Stimulated activated naive CD8-positive, alpha-beta T cell treated with anti-CD3 and anti-CD28 coated beads, Interleukin-15, Interleukin-2, amounts not matched to agents 100 U/mL and 50 U/mL, for 24 hours (primary cell): ENCODE data around the gene ASB2.

Experiments used
- ATAC-seq: fragments of 150-1000 bp; cut with Tn5 transposase; one replicate; pipeline ENCODE4 v1.10.0; 2021
- DNase-seq: peaks from one replicate; pipeline ENCODE4 v3.0.0; 2021

The ASB2 gene

DNA sequence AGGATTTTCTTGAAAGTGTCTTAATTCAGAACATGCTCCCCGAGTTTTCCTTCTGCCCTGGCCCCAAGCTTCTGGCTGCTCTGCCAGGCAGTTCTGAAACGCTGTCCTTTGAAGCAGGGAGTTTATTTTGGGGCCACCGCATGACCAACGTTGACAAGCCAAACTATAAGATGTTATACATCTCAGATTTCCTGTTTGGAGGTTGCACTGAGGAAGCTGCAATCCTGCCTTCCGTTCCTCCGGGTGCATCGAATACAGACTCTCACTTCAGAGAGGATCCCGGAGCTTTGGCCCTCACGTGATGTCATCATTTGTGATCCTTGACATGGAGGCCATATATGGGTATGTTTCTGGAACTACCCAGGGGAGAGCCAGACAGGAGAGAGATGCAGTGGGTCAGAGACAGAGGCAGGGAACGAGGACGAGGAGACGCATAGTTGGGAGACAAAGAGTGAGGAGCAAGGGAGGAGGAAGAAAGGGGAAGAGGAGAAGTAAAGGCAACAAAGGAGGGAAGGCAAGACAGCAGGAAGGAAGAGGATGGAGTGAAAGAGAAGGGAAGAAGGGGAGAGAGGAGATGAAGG, at the start of gene ASB2:
ASB2 (minus strand) TSS at position 94 of the 581 bp plus-strand sequence. CDS start 12,031 bp downstream, outside the sequence.
- no peak for ATAC-seq
- DNase-seq: no peak

DNA sequence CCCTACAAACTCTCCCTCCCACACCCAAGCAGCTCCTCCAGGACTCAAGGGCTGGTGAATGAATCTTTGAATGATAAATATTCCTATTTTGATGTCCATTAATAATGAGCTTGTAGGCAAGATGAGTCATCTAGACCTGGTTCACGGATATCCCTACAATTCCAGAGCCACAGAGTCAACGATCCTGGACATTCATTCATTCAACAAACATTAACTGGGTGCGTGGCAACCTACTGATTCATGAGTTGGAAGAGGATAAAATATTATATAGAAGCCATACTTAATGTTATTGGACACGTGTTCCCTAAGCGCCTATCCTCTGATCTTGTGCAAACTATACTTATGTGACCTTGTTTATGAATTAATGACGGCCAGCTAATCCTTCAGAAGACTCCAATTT, 49.4 kb upstream of the ASB2 start:
- DNase-seq: no peak
- no peak for ATAC-seq

DNA sequence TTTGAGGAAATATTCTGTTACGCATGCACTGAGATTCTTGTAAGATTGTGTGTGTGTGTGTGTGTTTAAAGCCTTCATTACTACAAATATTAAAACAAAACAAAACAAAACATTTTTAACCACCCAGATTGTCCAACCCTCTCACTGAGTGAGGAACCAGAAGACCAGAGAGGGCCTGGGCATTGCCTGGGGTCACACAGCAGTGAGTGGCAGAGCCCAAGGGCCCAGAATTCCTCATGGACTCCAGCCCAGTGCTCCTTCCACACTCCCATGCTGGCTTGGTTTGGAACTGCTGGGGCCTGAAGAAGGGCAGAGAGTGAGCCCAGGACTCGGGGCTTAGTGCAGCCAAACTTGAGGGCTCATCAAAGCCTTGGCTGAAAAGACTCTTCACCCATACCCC, 48.2 kb upstream of the ASB2 start:
- DNase-seq: no peak
- no peak for ATAC-seq

DNA sequence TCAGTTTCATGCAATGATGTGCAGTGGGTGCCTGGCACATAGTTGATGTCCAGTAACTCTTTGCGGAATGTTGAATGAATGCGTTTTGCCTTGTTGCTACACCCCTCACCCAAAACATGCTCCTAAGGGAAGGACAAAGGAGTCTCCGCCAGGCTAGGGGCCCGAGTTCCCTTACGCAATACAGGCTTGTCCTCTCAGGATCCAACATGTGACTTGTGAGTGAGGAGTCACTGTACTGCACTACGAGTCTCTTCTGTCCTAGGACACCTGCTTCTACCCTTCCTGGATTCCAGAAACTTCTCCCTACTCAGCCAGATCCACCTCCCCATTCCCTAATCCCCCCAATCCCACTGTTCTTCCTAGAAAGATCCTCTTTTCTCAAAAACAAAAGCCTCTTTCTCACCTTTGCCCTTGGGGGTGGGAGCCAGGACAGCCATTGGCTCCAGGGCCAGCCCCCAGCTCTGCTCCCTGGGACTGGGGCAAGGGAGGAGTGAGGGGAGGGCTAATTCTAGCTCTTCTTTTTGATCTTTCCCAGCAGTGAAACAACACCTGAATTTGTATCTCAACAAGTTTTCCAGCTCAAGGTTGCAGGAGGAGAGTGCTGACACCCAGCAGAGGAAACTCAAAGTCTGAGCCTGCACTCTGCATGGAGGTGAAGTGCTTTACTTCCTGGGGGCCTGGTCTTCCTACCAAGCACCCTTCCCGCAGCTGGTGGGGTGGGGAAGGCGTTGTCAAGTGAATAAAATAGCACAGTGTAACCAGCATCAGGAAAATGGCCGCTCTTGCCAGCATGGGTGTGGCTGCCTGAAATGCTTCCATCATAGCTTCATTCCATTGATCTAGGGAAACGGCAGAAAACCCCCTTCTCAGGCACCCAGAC, 46.4 kb upstream of the ASB2 start:
- ATAC-seq: no peak
- no peak for DNase-seq

DNA sequence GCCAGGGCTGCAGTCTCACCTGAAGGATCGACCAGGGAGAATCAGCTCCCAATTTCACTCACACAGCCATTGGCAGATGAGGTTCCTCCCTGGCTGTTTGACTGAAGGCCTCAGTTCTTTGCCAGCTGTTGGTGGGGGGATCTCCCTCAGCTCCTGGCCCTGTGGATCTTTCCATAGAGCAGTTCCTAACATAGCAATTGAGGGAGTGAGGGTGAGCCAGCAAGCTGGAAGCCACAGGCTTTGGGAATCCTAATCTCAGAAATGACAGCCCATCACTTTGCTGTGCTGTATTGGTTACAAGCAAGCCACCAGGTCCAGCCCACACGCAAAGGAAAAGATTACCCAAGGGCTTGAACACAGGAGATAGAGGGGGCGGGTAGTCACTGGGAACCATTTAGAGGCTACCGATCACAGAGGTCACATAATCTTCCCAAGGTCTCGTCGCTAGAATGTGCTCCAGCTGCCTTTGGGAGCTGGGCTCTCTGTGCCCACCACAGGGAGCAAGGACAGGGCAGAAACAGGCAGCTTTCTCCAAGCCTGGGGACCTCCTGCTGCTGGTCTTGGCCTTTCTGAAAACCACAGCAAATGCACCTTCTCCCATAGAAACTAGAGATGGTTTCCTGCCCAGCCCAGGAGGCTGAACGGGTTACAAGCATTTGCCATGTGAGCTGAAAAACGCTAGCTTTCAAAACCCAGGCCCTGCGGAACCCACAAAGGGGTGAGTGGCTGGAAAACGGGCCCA, 45.2 kb upstream of the ASB2 start:
- DNase-seq: peak; percentile 53
- ATAC-seq: peak; percentile 66

- DNase-seq (no peak), ATAC-seq (peak; percentile 51)
Measured at GRCh38 chr14:94021001-94021400, 44.6 kb upstream of the ASB2 start.

DNA sequence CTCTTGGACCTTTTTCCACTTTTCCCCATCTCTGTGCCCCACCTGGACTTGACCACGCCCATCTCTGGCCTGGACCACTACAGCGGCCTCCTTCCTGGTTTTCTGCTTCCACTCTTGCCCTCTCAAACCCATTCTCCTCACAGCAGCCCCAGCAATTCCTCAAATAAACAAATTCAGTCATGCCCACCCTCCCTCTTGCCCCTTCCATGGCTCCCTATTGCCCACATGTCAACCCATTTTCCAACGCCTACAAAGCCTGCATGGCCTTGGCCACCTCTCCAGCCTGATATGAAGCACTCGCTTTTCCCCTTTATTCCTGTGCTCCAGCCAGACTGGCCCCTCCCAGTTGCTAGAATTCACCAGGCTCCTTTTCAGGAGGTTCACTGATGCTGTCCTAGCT, 43.9 kb upstream of the ASB2 start:
- DNase-seq: no peak

DNA sequence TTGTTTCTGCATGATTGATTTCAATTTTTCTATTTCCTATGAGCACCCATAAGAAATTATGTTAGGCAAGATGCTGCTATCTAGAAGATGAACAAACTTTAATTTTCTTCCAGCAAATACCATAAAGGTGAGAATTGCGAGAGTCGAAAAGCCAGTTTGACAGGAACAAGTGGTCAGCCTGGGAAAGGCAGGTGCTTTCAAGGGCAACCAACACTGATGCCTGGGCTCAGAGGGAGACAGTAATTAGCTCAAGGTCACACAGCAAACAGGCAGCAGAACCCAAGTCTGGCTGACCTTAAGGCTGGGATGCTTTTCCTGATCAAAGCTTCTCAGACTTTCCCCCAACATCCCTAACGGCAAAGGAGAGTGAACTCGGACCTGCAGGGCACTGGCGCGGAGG, 43.0 kb upstream of the ASB2 start:
- ATAC-seq (no peak), DNase-seq (no peak)

More for the DNA sequence above, 43.9 kb upstream of the ASB2 start:
- no peak for ATAC-seq

GRCh38 chr14:94018308-94018707, 41.9 kb upstream of the ASB2 start:
- DNase-seq (no peak), ATAC-seq (no peak)

- no peak for ATAC-seq
- no peak for DNase-seq
Measured at GRCh38 chr14:94016446-94016976, 40.1 kb upstream of the ASB2 start.

DNA sequence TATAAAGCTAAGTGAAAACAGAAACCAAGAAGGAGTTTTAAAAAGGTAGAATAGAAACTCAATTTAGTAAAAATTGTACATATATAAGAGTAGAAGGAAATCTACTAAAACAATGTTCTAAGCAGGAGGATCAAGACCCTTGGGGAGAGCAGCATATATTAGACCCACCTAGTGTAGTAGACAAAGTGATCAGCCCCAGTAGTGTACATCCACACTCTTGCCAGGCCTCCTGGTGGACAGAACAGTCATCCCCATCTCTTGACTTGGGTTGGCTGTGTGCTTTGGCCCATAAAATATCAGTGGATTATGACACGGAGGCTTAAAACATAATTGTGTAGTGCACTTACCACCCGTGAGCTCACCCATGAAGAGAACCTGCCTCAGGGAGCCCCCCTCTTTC, 38.9 kb upstream of the ASB2 start:
- DNase-seq: no peak
- ATAC-seq: no peak

DNA sequence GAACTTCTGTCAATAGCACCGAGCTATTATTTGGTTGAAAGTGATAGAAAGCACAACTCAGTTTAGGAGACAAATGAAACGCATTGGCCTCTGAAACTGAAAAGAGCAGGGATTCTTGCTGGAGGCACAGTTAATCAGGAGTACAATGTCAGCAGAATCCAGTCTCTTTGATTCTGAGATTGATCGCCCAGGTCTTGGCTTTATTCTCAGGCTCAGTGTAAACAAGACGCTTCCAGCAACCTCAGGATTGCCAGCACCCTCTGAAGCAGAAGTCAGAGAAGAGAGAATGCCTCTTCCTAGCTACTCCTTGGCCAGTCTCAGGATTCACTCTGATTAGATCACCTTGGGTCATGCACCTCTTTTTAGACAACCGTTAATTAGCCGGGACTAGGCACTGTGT, 38.0 kb upstream of the ASB2 start:
- no peak for DNase-seq
- ATAC-seq: no peak

GRCh38 chr14:94011795-94012194, 35.4 kb upstream of the ASB2 start:
- no peak for DNase-seq
- no peak for ATAC-seq

DNA sequence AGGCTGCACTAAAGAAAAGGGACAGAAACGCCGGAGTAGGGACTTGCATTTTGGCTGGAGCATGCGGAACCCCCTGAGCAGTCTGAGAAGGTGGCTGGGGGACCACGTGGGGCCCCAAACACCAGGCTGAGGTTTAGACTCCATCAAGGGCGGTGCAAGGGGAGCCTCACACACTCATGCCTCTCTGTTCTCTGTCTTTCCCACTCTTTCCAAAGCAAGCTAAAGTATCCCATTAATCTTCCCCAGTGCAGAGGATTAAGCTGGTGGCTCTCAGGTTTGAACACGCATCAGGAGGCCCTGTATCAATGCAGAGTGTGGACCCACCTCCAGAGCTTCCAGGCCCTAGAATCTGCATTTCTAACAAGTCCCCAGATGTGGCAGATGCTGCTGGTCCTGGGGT, 34.3 kb upstream of the ASB2 start:
- DNase-seq (no peak), ATAC-seq (no peak)

GRCh38 chr14:94009767-94010166, 33.4 kb upstream of the ASB2 start:
- ATAC-seq: peak; percentile 57

GRCh38 chr14:94008234-94008633, 31.9 kb upstream of the ASB2 start:
- DNase-seq: no peak
- ATAC-seq: peak; percentile 58

More at GRCh38 chr14:94009767-94010166, 33.4 kb upstream of the ASB2 start:
- no peak for DNase-seq

DNA sequence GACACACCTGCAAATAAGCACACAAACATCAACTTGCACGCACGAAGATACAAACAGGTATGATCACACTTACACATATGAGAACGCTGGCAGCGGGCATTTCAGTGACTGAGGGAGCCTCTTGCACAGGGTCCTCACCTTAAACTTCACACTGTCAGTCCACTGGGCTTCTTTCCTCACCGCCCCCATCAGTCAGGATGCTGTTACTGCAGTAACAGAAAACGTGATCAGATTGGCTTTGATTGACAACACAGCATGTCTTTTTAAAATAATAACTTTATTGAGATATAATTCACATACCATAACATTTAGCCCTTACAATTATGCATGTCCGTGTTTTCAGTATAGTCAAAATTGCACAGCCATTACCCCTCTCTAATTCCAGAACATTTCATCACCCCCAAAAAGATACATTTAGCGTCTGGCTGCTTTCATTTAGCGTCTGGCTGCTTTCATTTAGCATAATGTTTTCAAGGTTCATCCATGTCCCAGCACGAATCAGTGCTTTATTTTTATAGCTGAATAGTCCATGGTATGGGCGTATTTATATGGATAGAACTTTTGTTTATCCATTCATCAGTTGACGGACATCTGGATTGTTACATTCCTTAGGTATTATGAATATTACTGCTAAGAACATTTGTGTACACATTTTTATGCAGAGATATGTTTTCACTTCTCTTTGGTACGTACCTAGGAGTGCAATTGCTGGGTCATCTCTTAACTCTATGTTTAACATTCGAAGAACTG, 29.1 kb upstream of the ASB2 start:
- no peak for ATAC-seq
- peak; percentile 31 for DNase-seq

DNA sequence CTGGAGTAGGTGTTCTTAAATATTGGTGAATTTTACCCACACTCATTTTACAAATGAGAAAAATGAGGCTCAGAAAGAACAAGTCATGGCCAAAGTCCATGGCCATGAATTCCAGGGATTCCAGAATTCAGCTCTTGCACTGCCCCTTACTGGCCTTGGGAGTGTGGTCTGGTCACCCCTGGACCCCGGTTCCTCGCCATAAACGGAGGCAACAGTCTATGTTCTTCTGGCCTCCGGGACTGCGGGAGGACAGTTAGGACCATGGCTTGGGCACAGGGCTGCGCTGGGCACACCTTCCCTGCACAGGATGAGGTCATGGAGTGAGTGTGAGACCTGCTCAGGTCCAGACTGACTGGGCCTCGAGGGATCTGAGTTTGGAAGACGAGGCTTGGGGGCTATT, 27.6 kb upstream of the ASB2 start:
- ATAC-seq (no peak), DNase-seq (no peak)

- DNase-seq (no peak), ATAC-seq (no peak)
Measured at GRCh38 chr14:94003397-94003796, 27.0 kb upstream of the ASB2 start.

- ATAC-seq: peak; percentile 61
- peak; percentile 65 for DNase-seq
Measured at GRCh38 chr14:94001501-94002396, 25.4 kb upstream of the ASB2 start.

DNA sequence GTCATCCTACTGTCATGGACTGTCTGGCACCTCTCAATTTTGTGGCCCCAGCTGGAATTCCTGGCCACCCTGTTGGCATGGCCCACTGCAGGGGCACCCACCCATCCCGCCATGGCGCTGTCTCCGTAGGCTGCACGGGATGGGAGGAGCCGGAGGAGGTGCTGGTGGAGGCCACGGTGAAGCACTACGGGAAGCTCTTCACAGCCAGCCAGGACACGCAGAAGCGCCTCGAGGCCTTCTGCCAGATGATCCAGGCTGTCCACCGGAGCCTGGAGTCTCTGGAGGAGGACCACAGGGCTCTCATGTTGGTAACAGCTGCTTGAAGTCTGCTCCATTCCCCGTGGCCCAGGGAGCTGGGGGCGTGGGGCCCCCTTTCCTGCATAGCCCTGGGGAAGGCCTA, 24.6 kb upstream of the ASB2 start:
- ATAC-seq (no peak), DNase-seq (no peak)
